ENCODE results near the gene SYT12. TPM values are rescaled to one million over a fixed set of nuclear protein-coding genes. Genes with fewer than 3 reads are reported as not detected.
A peak's percentile ranks its signal among the peaks of the same experiment; 100 is the strongest.
"Not testable (repeated sequence)": the region's sequence is repeated elsewhere in the genome, so short reads cannot be mapped to it uniquely, and the experiment has no call there.

SYT12 gene, protein sequence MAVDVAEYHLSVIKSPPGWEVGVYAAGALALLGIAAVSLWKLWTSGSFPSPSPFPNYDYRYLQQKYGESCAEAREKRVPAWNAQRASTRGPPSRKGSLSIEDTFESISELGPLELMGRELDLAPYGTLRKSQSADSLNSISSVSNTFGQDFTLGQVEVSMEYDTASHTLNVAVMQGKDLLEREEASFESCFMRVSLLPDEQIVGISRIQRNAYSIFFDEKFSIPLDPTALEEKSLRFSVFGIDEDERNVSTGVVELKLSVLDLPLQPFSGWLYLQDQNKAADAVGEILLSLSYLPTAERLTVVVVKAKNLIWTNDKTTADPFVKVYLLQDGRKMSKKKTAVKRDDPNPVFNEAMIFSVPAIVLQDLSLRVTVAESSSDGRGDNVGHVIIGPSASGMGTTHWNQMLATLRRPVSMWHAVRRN
- 0.18 TPM for polyA plus RNA-seq (ENCODE audit: insufficient read length)

DNA sequence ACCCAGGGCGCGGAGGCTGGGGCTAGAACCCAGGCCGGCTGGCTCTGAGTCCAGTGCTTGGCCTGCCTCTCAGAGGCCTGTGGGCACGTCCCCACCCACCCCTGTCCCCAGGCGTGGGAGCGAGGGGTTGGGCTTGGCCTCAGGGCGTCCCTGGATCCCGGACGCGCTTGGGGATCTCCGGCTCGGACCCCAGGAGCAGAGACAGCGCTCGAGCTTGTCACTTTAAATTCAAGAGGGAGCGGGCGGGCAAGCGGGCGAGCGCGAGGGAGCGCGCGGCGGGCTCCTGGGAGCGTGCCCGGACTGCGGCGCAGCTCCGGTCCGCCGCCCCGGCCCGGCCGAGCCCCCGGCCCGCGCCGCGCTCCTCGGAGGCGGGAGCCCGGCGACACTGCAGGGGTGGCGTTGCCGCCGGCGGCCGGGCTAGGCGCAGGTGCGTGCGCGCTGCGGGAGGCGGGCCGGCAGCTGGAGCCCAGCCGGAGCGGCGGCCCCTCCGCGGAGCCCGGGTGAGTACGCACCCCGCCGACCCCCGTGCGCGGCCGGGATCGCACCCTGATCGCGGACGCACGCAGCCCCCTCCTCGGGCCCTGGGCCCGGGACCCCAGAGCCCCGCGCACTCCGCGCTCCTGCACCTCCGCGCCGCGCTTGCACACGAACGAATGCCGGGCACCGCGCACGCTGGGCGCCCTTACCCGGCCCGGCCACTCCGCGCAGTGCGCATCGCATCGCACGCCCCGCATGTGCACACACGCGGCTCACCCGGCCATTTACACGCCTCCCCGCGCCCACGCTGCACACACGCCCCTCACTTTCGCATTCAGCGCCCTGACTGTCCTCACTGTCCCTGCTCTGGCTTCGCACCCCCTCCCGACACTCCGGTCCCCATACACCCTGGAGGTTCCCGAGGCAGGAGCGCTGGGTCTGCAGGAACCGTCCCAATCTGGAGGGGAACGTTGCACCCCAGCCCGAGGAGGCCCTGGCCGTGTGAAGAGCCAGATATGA lies at the start of gene SYT12:
Gene SYT12 (plus strand): TSS at position 174 of the 996 bp plus-strand sequence. CDS start 7,011 bp downstream, outside the sequence.
- no peak for DNase-seq

DNA sequence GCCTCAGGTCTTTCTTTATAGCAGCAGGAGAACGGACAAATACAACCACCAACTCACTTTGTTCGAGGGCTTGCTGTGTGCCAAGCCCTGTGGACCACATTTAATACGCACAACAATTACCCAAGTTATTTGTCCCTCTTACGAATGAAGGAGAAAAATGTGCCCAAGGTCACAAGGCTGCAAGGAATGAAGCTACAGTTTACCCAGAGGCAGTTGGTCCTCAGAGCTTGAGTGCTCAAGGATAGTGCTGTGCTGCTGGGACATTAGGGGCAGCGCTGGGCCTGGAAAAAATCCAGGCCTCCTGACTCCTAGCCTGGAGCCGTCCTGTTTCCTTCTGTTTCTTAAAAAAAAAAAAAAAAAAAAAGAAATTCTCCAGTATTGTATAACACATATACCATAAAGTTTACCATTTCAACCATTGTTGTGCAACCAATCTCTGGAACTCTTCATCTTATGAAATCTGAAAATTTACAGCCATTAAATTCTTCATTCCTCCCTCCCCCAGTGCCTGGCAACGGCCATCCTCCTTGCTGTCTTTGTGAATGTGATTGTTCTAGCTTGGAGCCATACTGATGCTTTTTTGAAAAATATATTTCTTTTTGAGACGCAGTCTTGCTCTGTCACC lies 48.9 kb upstream of the SYT12 start:
- no peak for DNase-seq

DNA sequence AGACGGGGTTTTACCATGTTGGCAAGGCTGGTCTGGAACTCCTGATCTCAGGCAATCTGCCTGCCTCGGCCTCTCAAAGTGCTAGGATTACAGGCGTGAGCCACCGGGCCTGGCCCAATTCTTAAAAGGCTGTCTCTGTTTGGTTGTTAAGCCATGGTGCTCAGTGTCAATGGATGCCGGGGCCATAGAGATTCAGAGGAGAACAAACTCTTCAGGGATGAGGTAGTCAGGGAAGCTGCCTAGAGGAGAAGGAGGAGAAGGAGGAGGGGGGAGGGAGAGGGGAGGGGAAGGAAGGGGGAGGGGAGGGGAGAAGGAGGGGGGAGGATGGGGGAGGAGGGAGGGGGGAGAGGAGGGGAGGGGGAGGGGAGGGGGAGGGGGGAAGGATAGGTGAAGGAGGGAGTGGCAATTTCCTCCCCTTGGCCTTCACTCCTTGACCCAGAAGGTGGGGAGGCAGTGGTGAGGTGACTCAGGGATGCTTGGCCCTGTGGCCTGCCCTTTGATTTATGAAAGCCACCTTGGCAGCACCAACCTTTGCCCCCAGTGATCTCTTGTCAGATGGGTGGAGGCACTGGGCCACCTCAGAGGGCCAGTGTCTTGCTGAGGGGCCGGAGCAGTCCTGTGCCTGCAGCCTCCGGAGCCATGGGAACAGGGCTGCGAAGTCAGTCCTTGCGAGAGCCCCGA lies 48.1 kb upstream of the SYT12 start, which contains the start of gene C11orf86:
Gene C11orf86 (plus strand): TSS at position 581 of the 681 bp plus-strand sequence. CDS start 59 bp downstream, at position 640.
- DNase-seq, result no peak

DNA sequence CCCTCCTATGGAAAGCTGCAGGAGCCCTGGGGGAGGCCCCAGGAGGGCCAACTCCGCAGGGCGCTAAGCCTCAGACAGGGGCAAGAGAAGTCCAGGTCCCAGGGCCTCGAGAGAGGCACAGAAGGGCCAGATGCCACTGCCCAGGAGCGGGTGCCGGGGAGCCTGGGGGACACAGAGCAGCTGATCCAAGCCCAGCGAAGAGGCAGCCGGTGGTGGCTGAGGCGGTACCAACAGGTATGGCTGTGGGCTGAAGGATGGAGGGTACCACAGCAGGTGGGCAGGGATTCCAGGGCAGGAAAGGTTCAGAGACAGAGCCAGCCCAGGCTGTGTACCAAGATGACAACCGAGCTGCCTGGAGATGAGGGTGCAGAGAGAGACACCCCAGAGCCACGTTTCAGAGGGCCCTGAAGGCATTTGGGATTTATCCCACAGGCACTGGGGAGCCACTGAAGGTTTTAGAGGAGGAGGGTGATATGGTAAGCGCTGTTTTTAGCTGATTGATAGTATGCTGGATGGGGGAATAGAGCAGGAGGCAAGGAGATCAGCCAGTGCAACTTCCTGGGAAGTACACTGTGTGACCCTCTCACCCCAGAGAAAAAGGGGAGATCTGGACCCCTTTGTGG lies 47.4 kb upstream of the SYT12 start:
- DNase-seq, result no peak

DNA sequence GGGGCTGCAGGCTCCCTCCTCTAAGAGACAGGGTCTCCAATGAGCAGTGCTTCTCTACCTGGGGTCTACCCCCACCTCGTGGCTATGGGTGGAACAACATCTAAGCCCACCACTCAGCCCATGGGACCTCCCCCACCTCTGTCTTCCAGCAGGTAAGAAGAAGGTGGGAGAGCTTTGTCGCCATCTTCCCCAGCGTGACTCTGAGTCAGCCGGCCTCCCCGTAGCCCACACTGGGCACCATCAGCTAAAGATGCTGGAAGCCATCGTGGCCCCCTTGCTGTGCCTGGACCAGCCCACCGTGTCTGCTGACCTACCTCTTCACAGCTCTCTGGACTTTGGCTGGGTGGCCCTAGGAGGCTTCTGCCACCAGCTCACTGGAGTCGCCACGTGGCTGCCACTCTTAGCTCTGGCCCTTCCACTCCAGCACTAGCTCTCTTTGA lies 46.9 kb upstream of the SYT12 start:
- no peak for DNase-seq

DNA sequence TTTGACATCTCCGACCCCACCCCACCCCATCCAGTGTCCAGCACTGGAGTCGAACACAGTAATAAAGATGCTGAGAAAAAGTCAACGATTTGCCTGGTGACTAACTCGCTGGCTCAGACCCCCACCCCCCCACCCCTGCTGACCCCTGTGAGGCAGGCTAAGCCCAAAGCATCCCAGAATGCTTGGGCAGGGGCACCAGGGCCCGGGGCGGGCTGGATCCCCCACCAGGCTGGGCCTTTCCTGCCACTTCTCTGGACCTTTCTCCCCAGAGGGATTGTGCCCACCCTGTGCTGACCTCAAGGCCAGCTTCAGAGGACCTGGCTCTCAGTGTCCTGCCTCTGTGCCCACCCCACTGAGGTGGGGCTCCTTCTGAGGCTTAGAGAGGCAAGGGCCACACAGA lies 46.0 kb upstream of the SYT12 start:
- no peak for DNase-seq

DNA sequence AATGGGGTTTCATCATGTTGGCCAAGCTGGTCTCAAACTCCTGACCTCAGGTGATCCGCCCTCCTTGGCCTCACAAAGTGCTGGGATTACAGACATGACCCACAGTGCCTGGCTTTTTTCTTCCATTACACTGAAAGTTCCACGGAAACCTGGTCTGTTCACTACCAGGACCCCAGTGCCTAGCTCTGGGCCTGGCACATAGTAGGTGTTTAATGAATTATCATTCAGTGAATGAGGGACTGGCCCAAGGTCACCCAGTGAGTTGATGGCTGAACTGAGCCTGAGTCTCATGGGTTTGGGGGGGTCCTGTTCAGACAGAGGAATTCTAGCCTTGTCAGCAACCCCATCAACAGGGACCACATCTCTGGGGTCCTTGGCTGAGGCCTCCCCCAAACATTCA lies 44.7 kb upstream of the SYT12 start:
- no peak for DNase-seq

DNA sequence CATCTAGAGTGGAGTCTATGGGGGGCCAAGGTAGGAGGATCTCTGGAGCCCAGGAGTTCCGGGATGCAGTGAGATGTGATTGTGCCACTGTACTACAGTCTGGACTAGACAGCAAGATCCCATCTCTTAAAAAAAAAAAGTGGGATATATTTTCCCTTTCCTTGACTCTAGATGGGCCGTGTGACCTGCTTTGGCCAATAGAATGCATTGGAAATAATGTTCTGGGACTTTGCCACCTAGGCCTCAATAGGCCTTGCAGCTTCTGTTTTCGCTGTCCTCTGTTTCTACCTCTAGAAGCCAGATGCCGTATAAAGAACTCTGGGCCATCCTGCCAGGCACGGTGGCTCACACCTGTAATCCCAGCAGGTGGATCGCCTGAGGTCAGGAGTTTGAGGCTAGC lies 44.2 kb upstream of the SYT12 start:
- DNase-seq, result no peak

DNA sequence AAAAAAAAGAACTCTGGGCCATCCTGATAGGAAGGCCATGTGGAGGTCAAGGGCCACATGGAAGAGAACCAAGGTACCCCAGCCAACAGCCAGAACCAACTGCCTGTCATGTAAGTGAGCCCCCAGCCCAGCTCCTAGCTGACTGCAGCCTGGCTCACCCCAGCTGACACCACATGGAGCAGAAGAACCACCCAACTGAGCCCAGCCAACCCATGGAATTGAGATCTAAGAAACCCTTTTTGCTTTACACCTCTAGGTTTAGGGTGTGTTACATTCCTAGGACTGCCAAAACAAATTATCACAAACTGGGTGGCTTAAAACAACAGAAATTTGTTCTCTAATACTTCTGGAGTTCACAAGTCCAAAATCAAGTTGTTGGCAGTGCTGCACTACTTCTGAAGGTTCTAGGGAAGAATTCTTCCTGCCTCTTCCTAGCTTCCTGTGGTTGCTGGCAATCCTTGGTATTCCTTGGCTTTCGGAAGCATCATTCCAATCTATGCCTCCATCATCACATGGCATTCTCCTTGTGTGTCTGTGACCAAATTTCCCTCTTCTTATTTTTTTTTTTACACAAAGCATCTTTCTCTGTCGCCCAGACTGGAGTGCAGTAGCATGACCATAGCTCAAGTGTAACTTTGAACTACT lies 43.5 kb upstream of the SYT12 start:
- DNase-seq, result no peak

DNA sequence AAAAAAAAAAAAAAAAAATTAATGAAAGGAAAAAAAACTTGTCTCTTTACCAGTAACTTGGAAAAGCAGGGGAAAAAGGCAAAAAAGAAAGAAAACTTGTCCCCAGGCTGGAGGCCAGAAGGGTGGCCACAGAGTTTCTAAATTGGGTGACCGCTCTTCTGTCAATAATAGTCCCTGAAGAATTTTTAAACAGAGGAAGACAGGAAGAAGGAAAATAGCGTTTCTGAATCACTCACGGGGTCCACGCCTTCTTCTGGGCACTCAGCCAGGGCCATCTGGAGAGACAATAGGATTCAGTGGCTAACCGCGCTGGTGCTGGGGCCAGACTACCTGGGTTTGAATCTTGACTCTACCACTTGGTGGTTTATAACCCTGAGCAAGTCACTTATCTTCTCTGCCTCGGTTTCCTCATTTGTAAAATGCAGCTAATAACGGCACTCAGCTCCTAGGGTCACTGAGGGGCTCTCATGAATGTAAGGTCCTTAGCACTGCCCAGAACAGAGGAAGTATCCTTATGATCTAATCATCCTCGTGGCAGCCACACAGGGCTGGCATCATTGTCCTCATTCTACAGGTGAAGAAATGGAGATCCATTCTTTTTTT lies 40.9 kb upstream of the SYT12 start:
- DNase-seq, result peak; percentile 85

DNA sequence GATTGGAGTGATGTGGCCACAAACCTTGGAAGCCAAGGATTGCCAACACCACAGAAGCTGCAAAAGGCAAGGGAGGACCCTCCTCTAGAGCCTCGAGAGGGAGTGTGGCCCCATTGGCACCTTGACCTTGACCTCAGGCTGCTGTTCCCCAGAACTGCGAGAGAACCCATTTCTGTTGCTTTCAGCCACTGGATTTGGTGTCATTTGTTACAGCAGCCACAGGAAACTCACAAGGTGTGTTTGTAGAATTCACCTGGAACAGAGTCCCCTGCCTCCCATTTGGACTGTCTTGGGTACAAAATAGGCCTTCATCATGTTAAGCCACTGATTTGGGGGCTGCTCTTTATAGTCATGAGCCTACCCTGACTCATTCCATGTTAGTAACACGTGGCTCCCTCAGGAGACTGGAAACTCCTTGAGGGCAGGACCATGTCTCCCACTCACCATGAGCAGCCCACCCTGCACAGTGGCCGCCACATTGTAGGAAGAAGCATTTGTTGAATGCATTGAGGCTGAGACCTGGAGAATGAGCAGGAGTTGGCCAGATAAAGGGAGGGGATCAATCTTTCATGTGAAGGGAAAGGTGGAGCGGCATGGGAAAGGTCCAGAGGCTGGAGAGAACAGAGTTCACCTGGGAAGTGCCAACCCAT lies 39.5 kb upstream of the SYT12 start:
- DNase-seq, result no peak

DNA sequence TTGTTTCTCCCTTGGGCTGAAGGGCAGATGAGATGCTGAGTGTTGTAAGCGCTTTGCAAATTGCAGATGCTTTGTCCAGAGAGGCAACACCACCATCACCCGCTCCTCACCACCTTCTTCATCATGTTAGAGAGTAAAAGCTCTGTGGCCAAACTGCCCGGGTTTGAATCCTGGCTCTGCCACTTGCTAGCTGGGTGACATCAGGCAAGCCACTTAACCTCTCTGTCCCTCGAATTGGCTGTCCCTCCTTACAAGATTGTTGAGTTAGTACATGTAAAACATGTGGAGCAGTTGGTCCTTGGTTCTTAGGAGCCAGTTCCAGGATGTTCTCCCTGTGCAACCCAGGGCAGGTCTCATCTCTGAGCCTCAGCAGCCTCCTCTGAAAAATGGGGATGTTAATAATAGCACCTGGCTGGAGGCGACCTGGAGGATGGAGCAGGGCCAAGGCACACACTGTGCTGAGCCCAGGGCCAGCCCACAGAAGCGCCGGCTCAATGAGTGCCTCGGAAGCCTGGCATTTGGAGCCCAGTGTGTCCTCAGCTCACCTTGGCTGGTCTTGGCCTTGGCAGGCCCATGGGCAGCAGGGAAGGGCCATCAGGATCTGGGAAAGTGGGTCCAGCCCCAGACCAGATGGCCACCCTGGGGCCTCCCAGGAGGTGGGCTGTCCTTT lies 37.3 kb upstream of the SYT12 start:
- no peak for DNase-seq

DNA sequence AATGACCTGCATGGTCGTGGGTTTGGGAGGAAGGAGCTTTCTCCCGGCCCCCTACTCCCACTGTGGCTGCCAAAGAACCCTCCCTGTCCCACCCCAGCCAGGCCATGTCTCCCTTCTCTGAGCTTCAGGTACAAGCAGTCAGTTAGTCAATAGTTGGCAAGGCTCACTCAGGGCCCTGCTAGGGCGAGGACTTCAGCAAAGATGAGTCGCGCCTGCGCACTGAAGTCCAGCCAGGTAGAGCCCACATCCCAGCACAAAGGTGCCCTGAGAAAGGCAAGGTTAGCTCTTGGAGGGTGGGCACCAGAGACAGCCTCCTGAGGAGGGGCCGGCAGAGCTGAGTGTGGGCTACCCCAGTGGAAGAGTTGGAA lies 36.8 kb upstream of the SYT12 start:
- DNase-seq, result no peak

DNA sequence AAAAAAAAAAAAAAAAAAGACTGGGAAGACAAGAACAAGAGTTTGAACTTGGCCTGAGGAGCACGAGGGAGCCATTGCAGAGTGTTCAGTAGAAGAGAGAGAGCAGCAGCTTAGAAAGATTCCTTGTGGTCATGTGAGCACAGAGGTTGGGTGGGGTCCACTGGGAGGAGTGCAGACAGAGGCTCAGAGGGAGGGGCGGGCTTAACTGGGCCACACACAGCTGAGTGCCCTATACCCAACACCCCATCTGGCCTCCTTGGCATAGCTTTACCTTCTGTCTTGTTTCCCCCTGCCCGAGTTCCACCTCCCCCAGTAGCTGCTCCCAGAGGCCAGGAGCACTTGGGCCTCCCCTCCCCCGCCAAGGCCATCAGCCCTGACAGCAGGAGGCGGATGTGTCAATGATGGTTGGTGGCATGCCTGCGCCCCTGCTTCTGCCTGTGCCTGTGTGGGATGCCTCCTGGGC lies 35.7 kb upstream of the SYT12 start:
- no peak for DNase-seq

DNA sequence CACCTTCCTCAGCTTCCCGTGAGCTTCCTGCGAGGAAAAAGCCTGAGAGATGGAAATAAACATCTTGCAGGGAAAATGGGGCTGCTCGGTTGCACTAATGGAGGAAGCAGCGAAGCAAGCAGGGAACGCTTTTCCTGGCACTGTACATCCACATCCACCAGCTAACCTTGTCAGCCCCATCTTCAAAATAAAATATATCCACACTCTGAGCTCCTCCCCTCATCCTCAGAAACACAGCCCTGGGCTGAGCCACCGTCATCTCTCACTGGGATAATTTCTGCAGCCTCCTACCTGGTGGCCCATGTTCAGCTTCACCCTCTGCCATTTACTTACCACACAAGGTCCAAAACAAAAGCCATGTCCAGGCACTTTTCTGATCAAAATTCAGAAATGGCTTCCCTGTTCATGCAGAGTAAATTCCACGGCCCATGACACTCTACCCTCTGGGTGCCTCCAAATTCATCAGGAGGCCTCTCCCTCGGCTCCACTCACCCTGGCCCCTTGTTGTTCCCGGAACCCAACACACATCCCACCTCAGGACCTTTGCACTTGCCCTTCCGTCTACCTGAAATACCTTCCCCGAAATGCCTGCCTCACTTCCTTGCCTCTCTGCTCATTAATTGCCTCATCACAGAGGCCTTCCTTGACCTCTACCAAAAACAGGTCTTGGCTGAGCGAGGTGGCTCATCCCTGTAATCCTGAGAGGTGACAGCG lies 34.9 kb upstream of the SYT12 start:
- no peak for DNase-seq

DNA sequence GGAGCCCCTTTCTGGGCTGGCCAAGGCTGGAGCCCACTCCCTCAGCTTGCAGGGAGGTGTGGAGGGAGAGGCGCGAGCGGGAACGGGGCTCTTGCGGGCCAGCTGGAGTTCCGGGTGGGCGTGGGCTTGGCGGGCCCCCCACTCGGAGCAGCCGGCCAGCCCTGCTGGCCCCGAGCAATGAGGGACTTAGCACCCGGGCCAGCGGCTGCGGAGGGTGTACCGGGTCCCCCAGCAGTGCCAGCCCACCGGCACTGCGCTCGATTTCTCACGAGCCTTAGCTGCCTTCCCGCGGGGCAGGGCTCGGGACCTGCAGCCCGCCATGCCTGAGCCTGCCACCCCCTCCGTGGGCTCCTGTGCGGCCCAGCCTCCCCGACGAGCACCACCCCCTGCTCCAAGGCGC lies 34.2 kb upstream of the SYT12 start:
- not testable (repeated sequence) for DNase-seq

DNA sequence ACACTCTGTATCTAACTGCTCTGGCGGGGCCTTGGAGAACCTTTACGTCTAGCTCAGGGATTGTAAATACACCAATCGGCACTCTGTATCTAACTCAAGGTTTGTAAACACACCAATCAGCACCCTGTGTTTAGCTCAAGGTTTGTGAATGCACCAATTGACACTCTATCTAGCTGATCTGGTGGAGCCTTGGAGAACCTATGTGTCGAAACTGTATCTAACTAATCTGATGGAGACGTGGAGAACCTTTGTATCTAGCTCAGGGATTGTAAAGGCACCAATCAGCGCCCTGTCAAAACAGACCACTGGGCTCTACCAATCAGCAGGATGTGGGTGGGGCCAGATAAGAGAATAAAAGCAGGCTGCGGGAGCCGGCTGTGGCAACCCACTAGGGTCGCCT lies 33.6 kb upstream of the SYT12 start:
- DNase-seq, result not testable (repeated sequence)

DNA sequence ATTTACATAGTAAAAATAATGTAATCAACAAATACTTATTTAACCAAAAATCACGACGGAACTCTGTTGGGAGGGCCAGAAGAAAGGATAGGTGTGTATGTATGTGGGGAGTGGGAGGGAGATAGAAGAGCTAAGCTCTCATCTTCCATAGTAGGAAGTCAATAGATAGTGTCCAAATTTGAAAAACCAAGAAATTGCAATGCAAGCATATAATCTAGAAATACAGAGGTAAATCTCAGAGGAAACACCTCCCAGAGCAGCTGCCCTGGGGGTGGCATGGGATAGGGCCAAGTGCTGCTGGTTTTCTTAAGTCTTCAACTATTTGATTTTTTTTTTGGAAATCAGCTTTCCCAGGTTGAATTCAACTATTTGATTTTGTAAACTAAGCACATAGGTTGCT lies 30.9 kb upstream of the SYT12 start:
- DNase-seq, result no peak
